GM12891 (cell line): ENCODE results near the gene SRSF4.
A peak's percentile ranks its signal among the peaks of the same experiment; 100 is the strongest.
"Not testable (repeated sequence)": the region's sequence is repeated elsewhere in the genome, so short reads cannot be mapped to it uniquely, and the experiment has no call there.

Experiments
- DNase-seq: peaks from one replicate; pipeline ENCODE4 v3.0.0; 2011; ENCODE audit warnings: low spot score; ENCODE audit not compliant: insufficient read length
- FAIRE-seq: peaks from 2 replicates; lab custom pipeline; 2011; peaks lifted over from hg19 to GRCh38; lab: Jason Lieb, UNC
- PAX5 ChIP-seq: IDR thresholded peaks from 2 replicates; pipeline ENCODE4 v1.6.1; 2011; ENCODE audit warnings: low read length, moderate library complexity, mild to moderate bottlenecking; ENCODE audit not compliant: insufficient read depth, severe bottlenecking
- POLR2A ChIP-seq: IDR thresholded peaks from 2 replicates; pipeline ENCODE4 v1.6.1; 2011; ENCODE audit warnings: low read depth, low read length, control low read depth
- POLR2AphosphoS5 ChIP-seq: IDR thresholded peaks from 2 replicates; pipeline ENCODE4 v1.6.1; 2011; ENCODE audit warnings: low read depth, low read length, control low read depth
- POU2F2 ChIP-seq: IDR thresholded peaks from 2 replicates; pipeline ENCODE4 v1.6.1; 2011; ENCODE audit warnings: low read depth, mild to moderate bottlenecking, control low read depth, low read length, moderate library complexity
- SPI1 ChIP-seq: IDR thresholded peaks from 2 replicates; pipeline ENCODE4 v1.6.1; 2011; ENCODE audit warnings: low read depth, low read length, control low read depth
- TAF1 ChIP-seq: IDR thresholded peaks from 2 replicates; pipeline ENCODE4 v1.6.1; 2011; ENCODE audit warnings: low read depth, low read length, control low read depth

Gene SRSF4

GRCh38 chr1:29156543-29157268 is 25.0 kb downstream of the SRSF4 start:
- DNase-seq (no peak), FAIRE-seq (no peak)
- no peak for TF ChIP-seq TAF1
- no peak for TF ChIP-seq PAX5
- no peak for TF ChIP-seq POU2F2
- no peak for TF ChIP-seq POLR2A
- TF ChIP-seq SPI1, result no peak
- no peak for TF ChIP-seq POLR2AphosphoS5

- FAIRE-seq (no peak), DNase-seq (no peak)
- TF ChIP-seq TAF1, result no peak
- TF ChIP-seq SPI1, result no peak
- no peak for TF ChIP-seq POU2F2
- no peak for TF ChIP-seq POLR2A
- TF ChIP-seq PAX5, result no peak
- no peak for TF ChIP-seq POLR2AphosphoS5
Observed at GRCh38 chr1:29152046-29152805, 29.5 kb downstream of the SRSF4 start.

GRCh38 chr1:29150346-29150745 is 31.4 kb downstream of the SRSF4 start:
- DNase-seq, FAIRE-seq: not testable (repeated sequence)

- no peak for FAIRE-seq
- no peak for DNase-seq
- no peak for TF ChIP-seq PAX5
- no peak for TF ChIP-seq POU2F2
- no peak for TF ChIP-seq POLR2A
- no peak for TF ChIP-seq POLR2AphosphoS5
- TF ChIP-seq SPI1, result no peak
Observed at GRCh38 chr1:29148656-29149491, 32.8 kb downstream of the SRSF4 start.

GRCh38 chr1:29145739-29146437 is 35.8 kb downstream of the SRSF4 start:
- DNase-seq (no peak), FAIRE-seq (no peak)
- TF ChIP-seq POU2F2, result no peak
- no peak for TF ChIP-seq PAX5
- no peak for TF ChIP-seq POLR2A
- TF ChIP-seq POLR2AphosphoS5, result peak; percentile 62
- no peak for TF ChIP-seq TAF1
- no peak for TF ChIP-seq SPI1

- FAIRE-seq, result no peak
- no peak for DNase-seq
- 0 out of 2 replicates have a peak, but pooled peaks have one; percentile 23 for TF ChIP-seq POLR2A
- TF ChIP-seq POU2F2, result no peak
Observed at GRCh38 chr1:29144178-29144577, 37.5 kb downstream of the SRSF4 start.

GRCh38 chr1:29142714-29143113 is 39.0 kb downstream of the SRSF4 start:
- no peak for FAIRE-seq
- no peak for TF ChIP-seq TAF1
- no peak for TF ChIP-seq POLR2A
- no peak for TF ChIP-seq SPI1
- TF ChIP-seq POU2F2, result no peak
- TF ChIP-seq POLR2AphosphoS5, result no peak
- TF ChIP-seq PAX5, result no peak

GRCh38 chr1:29136391-29136915 is 45.2 kb downstream of the SRSF4 start:
- no peak for DNase-seq
- TF ChIP-seq PAX5 (no peak), POLR2A (no peak), POLR2AphosphoS5 (no peak), POU2F2 (no peak), SPI1 (no peak), TAF1 (no peak)
- no peak for FAIRE-seq

More at GRCh38 chr1:29142714-29143113, 39.0 kb downstream of the SRSF4 start:
- no peak for DNase-seq

GRCh38 chr1:29134695-29135028 is 47.0 kb downstream of the SRSF4 start:
- FAIRE-seq (no peak), DNase-seq (no peak)
- no peak for TF ChIP-seq SPI1
